Muscle of leg (tissue), 9 donors: ENCODE results near the gene C1R. TPM values are rescaled to one million over a fixed set of nuclear protein-coding genes. Genes with fewer than 3 reads are reported as not detected.

Experiments used
- polyA plus RNA-seq, 8 donors: library from polyadenylated mRNA; unstranded; fragments of 120-200 nt; gene quantifications; one replicate each; pipeline versions ENCODE4 v1.2.1 to v1.2.3, GENCODE V29; 2013; ENCODE audit warnings: inconsistent platforms in 1 of 8, low replicate concordance in 1 of 8; ENCODE audit not compliant: insufficient read length in 8 of 8, insufficient read depth in 1 of 8
- total RNA-seq: library from RNA; stranded (reverse); fragments of 120-200 nt; gene quantifications from one replicate; pipeline ENCODE4 v1.2.4, GENCODE V29; 2013

The C1R gene
- total and polyA plus RNA-seq, 9 donors = 75.0 to 105 (median 95.6) TPM

Other genes with a start within 250 kb of the C1R start
- 14.0 TPM for gene CDCA3, start 241.2 kb downstream of the C1R start, total RNA-seq
- gene CDCA3, start 241.2 kb downstream of the C1R start, polyA plus RNA-seq = 10 to 100 TPM; 16.4 to 27.6 (median 21.3) TPM
- 60.2 TPM for gene USP5, start 240.3 kb downstream of the C1R start, total RNA-seq
- gene USP5, start 240.3 kb downstream of the C1R start, polyA plus RNA-seq = 10 to 100 TPM; 56.2 to 73.9 (median 65.9) TPM
- 1,287 TPM for gene TPI1, start 224.9 kb downstream of the C1R start, total RNA-seq
- gene TPI1, start 224.9 kb downstream of the C1R start, polyA plus RNA-seq = 1,000 to 10,000 TPM in 1 of 8 donors, 100 to 1,000 TPM in 7; 707 to 1,049 (median 940) TPM
- gene SPSB2, start 219.1 kb downstream of the C1R start, total RNA-seq = 3.2 TPM
- 1 to 10 TPM; 3.9 to 8.4 (median 6.8) TPM for gene SPSB2, start 219.1 kb downstream of the C1R start, polyA plus RNA-seq
- gene LRRC23, start 187.6 kb downstream of the C1R start, total RNA-seq = 5.7 TPM
- gene LRRC23, start 187.6 kb downstream of the C1R start, polyA plus RNA-seq = 10 to 100 TPM in 5 of 8 donors, 1 to 10 TPM in 3; 6.8 to 13.7 (median 11.0) TPM
- 4.3 TPM for gene ENO2, start 177.9 kb downstream of the C1R start, total RNA-seq
- gene ENO2, start 177.9 kb downstream of the C1R start, polyA plus RNA-seq = 10 to 100 TPM in 1 of 8 donors, 1 to 10 TPM in 7; 6.4 to 10.2 (median 7.5) TPM
- 11.1 TPM for gene ATN1, start 164.5 kb downstream of the C1R start, total RNA-seq
- gene ATN1, start 164.5 kb downstream of the C1R start, polyA plus RNA-seq = 100 to 1,000 TPM in 1 of 8 donors, 10 to 100 TPM in 7; 65.4 to 101 (median 90.2) TPM
- gene RNU7-1, start 148.6 kb downstream of the C1R start, total RNA-seq = not detected
- not detected for gene RNU7-1, start 148.6 kb downstream of the C1R start, polyA plus RNA-seq
- gene C12orf57, start 148.4 kb downstream of the C1R start, total RNA-seq = 350 TPM
- gene C12orf57, start 148.4 kb downstream of the C1R start, polyA plus RNA-seq = 100 to 1,000 TPM; 135 to 200 (median 182) TPM
- 5.8 TPM for gene PTPN6, start 141.1 kb downstream of the C1R start, total RNA-seq
- gene PTPN6, start 141.1 kb downstream of the C1R start, polyA plus RNA-seq = 1 to 10 TPM; 4.0 to 8.1 (median 6.0) TPM
- gene PHB2, start 121.8 kb downstream of the C1R start, total RNA-seq = 301 TPM
- gene PHB2, start 121.8 kb downstream of the C1R start, polyA plus RNA-seq = 100 to 1,000 TPM; 285 to 322 (median 310) TPM
- gene EMG1, start 121.5 kb downstream of the C1R start, total RNA-seq = 38.0 TPM
- 10 to 100 TPM; 27.6 to 32.9 (median 30.6) TPM for gene EMG1, start 121.5 kb downstream of the C1R start, polyA plus RNA-seq
- gene LPCAT3, start 74.0 kb downstream of the C1R start, total RNA-seq = 7.8 TPM
- gene LPCAT3, start 74.0 kb downstream of the C1R start, polyA plus RNA-seq = 10 to 100 TPM; 15.9 to 23.2 (median 19.1) TPM
- 91.1 TPM for gene C1S, start 31.7 kb downstream of the C1R start, total RNA-seq
- 10 to 100 TPM; 56.2 to 94.2 (median 77.6) TPM for gene C1S, start 31.7 kb downstream of the C1R start, polyA plus RNA-seq
- gene C1RL, start 16.8 kb upstream of the C1R start, total RNA-seq = 13.3 TPM
- gene C1RL, start 16.8 kb upstream of the C1R start, polyA plus RNA-seq = 10 to 100 TPM; 11.2 to 18.6 (median 12.9) TPM
- gene RBP5, start 36.4 kb upstream of the C1R start, total RNA-seq = 0.49 TPM
- gene RBP5, start 36.4 kb upstream of the C1R start, polyA plus RNA-seq = 1 to 10 TPM; 1.6 to 6.5 (median 3.6) TPM
- 7.2 TPM for gene CLSTN3, start 37.9 kb upstream of the C1R start, total RNA-seq
- 10 to 100 TPM; 17.1 to 27.2 (median 20.5) TPM for gene CLSTN3, start 37.9 kb upstream of the C1R start, polyA plus RNA-seq
- gene PEX5, start 97.2 kb upstream of the C1R start, total RNA-seq = 26.0 TPM
- 10 to 100 TPM; 34.1 to 44.8 (median 38.8) TPM for gene PEX5, start 97.2 kb upstream of the C1R start, polyA plus RNA-seq
- gene ACSM4, start 211.6 kb upstream of the C1R start, total RNA-seq = not detected
- gene ACSM4, start 211.6 kb upstream of the C1R start, polyA plus RNA-seq = under 1 TPM in 7 of 8 donors, not detected in 1; 0.07 to 0.19 (median 0.11) TPM